GM10248 (cell line): ENCODE measurements around the gene HELZ.
"Not testable (repeated sequence)": the region's sequence is repeated elsewhere in the genome, so short reads cannot be mapped to it uniquely, and the experiment has no call there.

ENCODE experiments used
- CTCF ChIA-PET: fragments of 300-600 bp; sonication (Branson Sonifier 250); formaldehyde crosslinking; extraction: SDS; loops from one replicate; lab custom pipeline; 2021; ENCODE audit warnings: antibody characterized with exemption; lab: Yijun Ruan, JAX
- POLR2A ChIA-PET: fragments of 350-650 bp; sonication (Branson Sonifier 250); formaldehyde crosslinking; extraction: SDS; loops from one replicate; lab custom pipeline; 2020; ENCODE audit warnings: antibody characterized with exemption; lab: Yijun Ruan, JAX
- DNase-seq: peaks from one replicate; pipeline ENCODE4 v3.0.0; 2012; ENCODE audit errors: extremely low spot score
- CTCF ChIP-seq: IDR thresholded peaks from 2 replicates; pipeline ENCODE4 v1.5.1; 2012; ENCODE audit warnings: mild to moderate bottlenecking, low read depth; ENCODE audit errors: extremely low read depth, missing control alignments, control extremely low read depth

The HELZ gene

GRCh38 chr17:67043283-67043682 lies 201.7 kb downstream of the HELZ start:
- ChIA-PET CTCF (interaction anchor here (1.5 kb wide), 1 partner anchor 26 kb away, joined by 4 read pairs; no protein-coding TSS in a partner anchor), POLR2A (no interaction called here)
- DNase-seq: no peak
- no peak for TF ChIP-seq CTCF

GRCh38 chr17:67041941-67042899 lies 202.8 kb downstream of the HELZ start:
- peak; percentile 46 for DNase-seq
- POLR2A ChIA-PET: no interaction called here
- CTCF ChIA-PET: interaction anchor here (1.5 kb wide), 2 partner anchors 8 to 27 kb away, joined by 4 to 6 read pairs; no protein-coding TSS in a partner anchor
- no peak for TF ChIP-seq CTCF

GRCh38 chr17:67041531-67041930 lies 203.5 kb downstream of the HELZ start:
- no peak for DNase-seq
- ChIA-PET CTCF (interaction anchor here (1.5 kb wide), 1 partner anchor 9 kb away, joined by 6 read pairs; no protein-coding TSS in a partner anchor), POLR2A (no interaction called here)
- TF ChIP-seq CTCF: no peak

DNA sequence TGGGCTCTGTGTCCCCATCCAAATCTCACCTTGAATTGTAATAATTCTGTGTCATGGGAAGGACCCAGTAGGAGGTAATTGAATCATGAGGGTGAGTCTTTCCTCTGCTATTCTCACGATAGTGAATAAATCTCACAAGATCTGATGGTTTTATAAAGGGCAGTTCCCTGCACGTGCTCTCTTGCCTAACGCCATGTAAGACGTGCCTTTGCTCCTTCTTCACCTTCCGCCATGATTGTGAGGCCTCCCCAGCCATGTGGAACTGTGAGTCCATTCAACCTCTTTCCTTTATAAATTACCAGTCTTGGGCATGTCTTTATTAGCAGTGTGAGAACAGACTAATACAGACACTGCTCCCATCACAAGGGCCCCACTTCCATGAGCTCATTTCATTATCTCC lies 203.9 kb downstream of the HELZ start:
- CTCF ChIA-PET: interaction anchor here (1.5 kb wide), 1 partner anchor 9 kb away, joined by 6 read pairs; no protein-coding TSS in a partner anchor
- POLR2A ChIA-PET, DNase-seq: not testable (repeated sequence)

DNA sequence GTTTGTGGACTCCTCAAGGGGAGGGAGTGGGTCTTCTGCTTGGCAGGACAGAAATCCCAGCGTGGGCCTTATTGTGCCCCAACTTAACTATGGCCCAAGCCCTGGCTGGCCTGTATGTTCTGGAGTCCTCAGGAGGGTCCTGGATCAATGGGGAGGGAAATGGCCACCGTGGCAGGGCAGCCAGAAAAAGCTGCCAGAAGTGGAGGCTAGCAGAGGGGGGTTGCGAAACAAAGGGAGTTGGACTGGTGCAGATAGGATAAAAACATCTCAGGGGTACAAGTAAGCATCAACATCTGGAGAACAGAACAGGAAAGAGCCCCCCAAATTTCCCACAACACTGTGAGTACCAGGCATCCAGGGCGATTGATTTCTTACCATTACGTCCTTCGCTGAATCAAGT lies 204.3 kb downstream of the HELZ start:
- CTCF ChIA-PET: interaction anchor here (1.5 kb wide), 1 partner anchor 10 kb away, joined by 6 read pairs; no protein-coding TSS in a partner anchor
- TF ChIP-seq CTCF: no peak
- no peak for DNase-seq
- POLR2A ChIA-PET: no interaction called here

GRCh38 chr17:67038861-67039365 lies 206.1 kb downstream of the HELZ start:
- ChIA-PET POLR2A (no interaction called here), CTCF (interaction anchor here (1.4 kb wide), 1 partner anchor 19 kb away, joined by 4 read pairs; no protein-coding TSS in a partner anchor)
- no peak for TF ChIP-seq CTCF
- no peak for DNase-seq
